ENCODE measurements around the gene LOC128125822.

The LOC128125822 gene

DNA sequence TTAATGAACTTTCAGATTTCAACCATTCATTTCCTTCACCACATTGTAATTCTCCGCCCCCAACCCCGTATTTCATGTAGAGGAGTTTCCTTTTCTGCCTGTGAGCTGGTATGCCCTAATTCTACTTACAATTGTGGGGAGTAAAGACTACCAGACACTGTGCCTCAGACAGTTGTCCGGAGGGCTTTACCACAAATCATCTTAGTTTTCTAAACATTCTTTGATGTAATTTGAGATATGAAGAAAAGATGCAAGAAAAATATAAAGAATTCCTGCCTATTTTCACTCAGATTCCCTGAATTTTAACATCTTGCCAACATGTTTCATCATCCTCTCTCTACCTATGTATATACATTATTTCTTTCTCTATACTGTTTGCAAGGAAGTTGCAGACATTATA, 28.3 kb upstream of the LOC128125822 start (continued):
- TF ChIP-seq, protein P1, sequence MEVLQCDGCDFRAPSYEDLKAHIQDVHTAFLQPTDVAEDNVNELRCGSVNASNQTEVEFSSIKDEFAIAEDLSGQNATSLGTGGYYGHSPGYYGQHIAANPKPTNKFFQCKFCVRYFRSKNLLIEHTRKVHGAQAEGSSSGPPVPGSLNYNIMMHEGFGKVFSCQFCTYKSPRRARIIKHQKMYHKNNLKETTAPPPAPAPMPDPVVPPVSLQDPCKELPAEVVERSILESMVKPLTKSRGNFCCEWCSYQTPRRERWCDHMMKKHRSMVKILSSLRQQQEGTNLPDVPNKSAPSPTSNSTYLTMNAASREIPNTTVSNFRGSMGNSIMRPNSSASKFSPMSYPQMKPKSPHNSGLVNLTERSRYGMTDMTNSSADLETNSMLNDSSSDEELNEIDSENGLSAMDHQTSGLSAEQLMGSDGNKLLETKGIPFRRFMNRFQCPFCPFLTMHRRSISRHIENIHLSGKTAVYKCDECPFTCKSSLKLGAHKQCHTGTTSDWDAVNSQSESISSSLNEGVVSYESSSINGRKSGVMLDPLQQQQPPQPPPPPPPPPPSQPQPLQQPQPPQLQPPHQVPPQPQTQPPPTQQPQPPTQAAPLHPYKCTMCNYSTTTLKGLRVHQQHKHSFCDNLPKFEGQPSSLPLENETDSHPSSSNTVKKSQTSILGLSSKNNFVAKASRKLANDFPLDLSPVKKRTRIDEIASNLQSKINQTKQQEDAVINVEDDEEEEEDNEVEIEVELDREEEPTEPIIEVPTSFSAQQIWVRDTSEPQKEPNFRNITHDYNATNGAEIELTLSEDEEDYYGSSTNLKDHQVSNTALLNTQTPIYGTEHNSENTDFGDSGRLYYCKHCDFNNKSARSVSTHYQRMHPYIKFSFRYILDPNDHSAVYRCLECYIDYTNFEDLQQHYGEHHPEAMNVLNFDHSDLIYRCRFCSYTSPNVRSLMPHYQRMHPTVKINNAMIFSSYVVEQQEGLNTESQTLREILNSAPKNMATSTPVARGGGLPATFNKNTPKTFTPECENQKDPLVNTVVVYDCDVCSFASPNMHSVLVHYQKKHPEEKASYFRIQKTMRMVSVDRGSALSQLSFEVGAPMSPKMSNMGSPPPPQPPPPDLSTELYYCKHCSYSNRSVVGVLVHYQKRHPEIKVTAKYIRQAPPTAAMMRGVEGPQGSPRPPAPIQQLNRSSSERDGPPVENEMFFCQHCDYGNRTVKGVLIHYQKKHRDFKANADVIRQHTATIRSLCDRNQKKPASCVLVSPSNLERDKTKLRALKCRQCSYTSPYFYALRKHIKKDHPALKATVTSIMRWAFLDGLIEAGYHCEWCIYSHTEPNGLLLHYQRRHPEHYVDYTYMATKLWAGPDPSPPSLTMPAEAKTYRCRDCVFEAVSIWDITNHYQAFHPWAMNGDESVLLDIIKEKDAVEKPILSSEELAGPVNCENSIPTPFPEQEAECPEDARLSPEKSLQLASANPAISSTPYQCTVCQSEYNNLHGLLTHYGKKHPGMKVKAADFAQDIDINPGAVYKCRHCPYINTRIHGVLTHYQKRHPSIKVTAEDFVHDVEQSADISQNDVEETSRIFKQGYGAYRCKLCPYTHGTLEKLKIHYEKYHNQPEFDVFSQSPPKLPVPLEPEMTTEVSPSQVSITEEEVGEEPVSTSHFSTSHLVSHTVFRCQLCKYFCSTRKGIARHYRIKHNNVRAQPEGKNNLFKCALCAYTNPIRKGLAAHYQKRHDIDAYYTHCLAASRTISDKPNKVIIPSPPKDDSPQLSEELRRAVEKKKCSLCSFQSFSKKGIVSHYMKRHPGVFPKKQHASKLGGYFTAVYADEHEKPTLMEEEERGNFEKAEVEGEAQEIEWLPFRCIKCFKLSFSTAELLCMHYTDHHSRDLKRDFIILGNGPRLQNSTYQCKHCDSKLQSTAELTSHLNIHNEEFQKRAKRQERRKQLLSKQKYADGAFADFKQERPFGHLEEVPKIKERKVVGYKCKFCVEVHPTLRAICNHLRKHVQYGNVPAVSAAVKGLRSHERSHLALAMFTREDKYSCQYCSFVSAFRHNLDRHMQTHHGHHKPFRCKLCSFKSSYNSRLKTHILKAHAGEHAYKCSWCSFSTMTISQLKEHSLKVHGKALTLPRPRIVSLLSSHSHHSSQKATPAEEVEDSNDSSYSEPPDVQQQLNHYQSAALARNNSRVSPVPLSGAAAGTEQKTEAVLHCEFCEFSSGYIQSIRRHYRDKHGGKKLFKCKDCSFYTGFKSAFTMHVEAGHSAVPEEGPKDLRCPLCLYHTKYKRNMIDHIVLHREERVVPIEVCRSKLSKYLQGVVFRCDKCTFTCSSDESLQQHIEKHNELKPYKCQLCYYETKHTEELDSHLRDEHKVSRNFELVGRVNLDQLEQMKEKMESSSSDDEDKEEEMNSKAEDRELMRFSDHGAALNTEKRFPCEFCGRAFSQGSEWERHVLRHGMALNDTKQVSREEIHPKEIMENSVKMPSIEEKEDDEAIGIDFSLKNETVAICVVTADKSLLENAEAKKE (CRISPR knock-in tag; IDR thresholded peaks at IDR 0.05) = no peak
- TF ChIP-seq POLR2AphosphoS5 (IDR thresholded peaks at IDR 0.05; ENCODE audit: low read depth) (no peak), ZNF331 (CRISPR knock-in tag; IDR thresholded peaks at IDR 0.05; ENCODE audit: low read depth) (no peak)

GRCh38 chr6:63546236-63546635, 26.0 kb upstream of the LOC128125822 start:
- no peaks in the 10 kb centered on the region for H3K9me2 ChIP-seq (ENCODE audit: insufficient read depth)
- H3K27ac ChIP-seq (ENCODE audit: low read depth) = no peak overlapping the region
- Mint-ChIP-seq H3K27me3 (ENCODE audit: insufficient read depth, low read depth, poor library complexity) (peaks cover 2% of the 10 kb centered on the region), H3K36me3 (ENCODE audit: low read depth) (no peaks in the 10 kb centered on the region), H3K4me1 (no peaks in the 10 kb centered on the region), H3K4me3 (no peak overlapping the region), H3K9me3 (peaks cover 6% of the 10 kb centered on the region), H3K27ac (no peak overlapping the region)
- no peaks in the 10 kb centered on the region for H3F3A ChIP-seq (replicated peaks; ENCODE audit: low read depth)
- no peaks in the 10 kb centered on the region for H3K36me3 ChIP-seq (ENCODE audit: insufficient read depth)
- H3K4me1 ChIP-seq (ENCODE audit: insufficient read depth) = no peaks in the 10 kb centered on the region
- no peak for DNase-seq (ENCODE audit: low spot score)
- H3K4me3 ChIP-seq = no peak overlapping the region
- no peaks in the 10 kb centered on the region for H3K27me3 ChIP-seq (ENCODE audit: insufficient read depth)
- H2AFZ ChIP-seq = no peak overlapping the region
- H3K4me2 ChIP-seq = no peak overlapping the region
- no peaks in the 10 kb centered on the region for H4K20me1 ChIP-seq (replicated peaks; ENCODE audit: insufficient read depth)
- ATAC-seq = no peak
- H3K79me2 ChIP-seq (replicated peaks; ENCODE audit: insufficient read depth) = no peaks in the 10 kb centered on the region
- TF ChIP-seq CREB1 (CRISPR knock-in tag; IDR thresholded peaks at IDR 0.05; ENCODE audit: low read depth) = no peak
- TF ChIP-seq EZH2phosphoT487 (IDR thresholded peaks at IDR 0.05; ENCODE audit: unreplicated experiment) = no peak
- TF ChIP-seq, protein P2, sequence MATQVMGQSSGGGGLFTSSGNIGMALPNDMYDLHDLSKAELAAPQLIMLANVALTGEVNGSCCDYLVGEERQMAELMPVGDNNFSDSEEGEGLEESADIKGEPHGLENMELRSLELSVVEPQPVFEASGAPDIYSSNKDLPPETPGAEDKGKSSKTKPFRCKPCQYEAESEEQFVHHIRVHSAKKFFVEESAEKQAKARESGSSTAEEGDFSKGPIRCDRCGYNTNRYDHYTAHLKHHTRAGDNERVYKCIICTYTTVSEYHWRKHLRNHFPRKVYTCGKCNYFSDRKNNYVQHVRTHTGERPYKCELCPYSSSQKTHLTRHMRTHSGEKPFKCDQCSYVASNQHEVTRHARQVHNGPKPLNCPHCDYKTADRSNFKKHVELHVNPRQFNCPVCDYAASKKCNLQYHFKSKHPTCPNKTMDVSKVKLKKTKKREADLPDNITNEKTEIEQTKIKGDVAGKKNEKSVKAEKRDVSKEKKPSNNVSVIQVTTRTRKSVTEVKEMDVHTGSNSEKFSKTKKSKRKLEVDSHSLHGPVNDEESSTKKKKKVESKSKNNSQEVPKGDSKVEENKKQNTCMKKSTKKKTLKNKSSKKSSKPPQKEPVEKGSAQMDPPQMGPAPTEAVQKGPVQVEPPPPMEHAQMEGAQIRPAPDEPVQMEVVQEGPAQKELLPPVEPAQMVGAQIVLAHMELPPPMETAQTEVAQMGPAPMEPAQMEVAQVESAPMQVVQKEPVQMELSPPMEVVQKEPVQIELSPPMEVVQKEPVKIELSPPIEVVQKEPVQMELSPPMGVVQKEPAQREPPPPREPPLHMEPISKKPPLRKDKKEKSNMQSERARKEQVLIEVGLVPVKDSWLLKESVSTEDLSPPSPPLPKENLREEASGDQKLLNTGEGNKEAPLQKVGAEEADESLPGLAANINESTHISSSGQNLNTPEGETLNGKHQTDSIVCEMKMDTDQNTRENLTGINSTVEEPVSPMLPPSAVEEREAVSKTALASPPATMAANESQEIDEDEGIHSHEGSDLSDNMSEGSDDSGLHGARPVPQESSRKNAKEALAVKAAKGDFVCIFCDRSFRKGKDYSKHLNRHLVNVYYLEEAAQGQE (IDR thresholded peaks at IDR 0.05; ENCODE audit: unreplicated experiment) = no peak
- TF ChIP-seq CTCF (conservative IDR thresholded peaks at IDR 0.05; ENCODE audit: low read depth in 2 of 2) = no peak
- TF ChIP-seq ZNF331 (CRISPR knock-in tag; IDR thresholded peaks at IDR 0.05; ENCODE audit: low read depth) = no peak
- TF ChIP-seq EZH2 (IDR thresholded peaks at IDR 0.05; ENCODE audit: low read depth, unreplicated experiment) = no peak
- TF ChIP-seq ZNF114 (CRISPR knock-in tag; IDR thresholded peaks at IDR 0.05) = no peak
- no peak for TF ChIP-seq ETS1 (IDR thresholded peaks at IDR 0.05)

Measured in GM23338 (cell line).